ENCODE results near the gene EXOC3.

The EXOC3 gene

GRCh38 chr5:439636-440035 is 3.3 kb upstream of the EXOC3 start:
- no peak for DNase-seq (ENCODE audit: low spot score)

GRCh38 chr5:440401-441201 is 2.4 kb upstream of the EXOC3 start:
- no peak for DNase-seq (ENCODE audit: low spot score)

GRCh38 chr5:441996-442334 is 1.0 kb upstream of the EXOC3 start:
- DNase-seq (ENCODE audit: low spot score): no peak

- no peak for DNase-seq (ENCODE audit: low spot score)
Observed at GRCh38 chr5:443239-444151, 519 bp downstream of the EXOC3 start.

GRCh38 chr5:444226-444625 is 1.2 kb downstream of the EXOC3 start:
- no peak for DNase-seq (ENCODE audit: low spot score)

- no peak for DNase-seq (ENCODE audit: low spot score)
Observed at GRCh38 chr5:445591-445990, 2.6 kb downstream of the EXOC3 start.

GRCh38 chr5:446066-446882 is 3.3 kb downstream of the EXOC3 start:
- no peak for DNase-seq (ENCODE audit: low spot score)

- peak; percentile 35 for DNase-seq (ENCODE audit: low spot score)
Observed at GRCh38 chr5:446883-447263, 3.9 kb downstream of the EXOC3 start.

- DNase-seq (ENCODE audit: low spot score): no peak
Observed at GRCh38 chr5:447501-447900, 4.5 kb downstream of the EXOC3 start.

- DNase-seq (ENCODE audit: low spot score): no peak
Observed at GRCh38 chr5:448061-448765, 5.2 kb downstream of the EXOC3 start.

GRCh38 chr5:448766-449090 is 5.8 kb downstream of the EXOC3 start:
- DNase-seq (ENCODE audit: low spot score): no peak

- no peak for DNase-seq (ENCODE audit: low spot score)
Observed at GRCh38 chr5:449151-449550, 6.2 kb downstream of the EXOC3 start.

- DNase-seq (ENCODE audit: low spot score): no peak
Observed at GRCh38 chr5:451587-452458, 8.8 kb downstream of the EXOC3 start.

GRCh38 chr5:452978-453710 is 10.2 kb downstream of the EXOC3 start:
- DNase-seq (ENCODE audit: low spot score): no peak

GRCh38 chr5:453725-454481 is 10.9 kb downstream of the EXOC3 start:
- no peak for DNase-seq (ENCODE audit: low spot score)

GRCh38 chr5:454936-455335 is 12.0 kb downstream of the EXOC3 start:
- DNase-seq (ENCODE audit: low spot score): no peak

GRCh38 chr5:455806-456205 is 12.8 kb downstream of the EXOC3 start:
- no peak for DNase-seq (ENCODE audit: low spot score)

- no peak for DNase-seq (ENCODE audit: low spot score)
Observed at GRCh38 chr5:456351-457194, 13.6 kb downstream of the EXOC3 start.
